ENCODE measurements around the gene CDH8.

Gene CDH8

GRCh38 chr16:61948414-61948813, 87.8 kb downstream of the CDH8 start:
- no peak for TF ChIP-seq CTCF (IDR thresholded peaks at IDR 0.05; ENCODE audit: control extremely low read depth, extremely low read depth, low read depth, missing control alignments)
- DNase-seq (ENCODE audit: extremely low spot score): no peak
- POLR2A ChIA-PET: no interaction called here
- CTCF ChIA-PET: interaction anchor here (0.9 kb wide), 1 partner anchor 12 kb away, joined by 3 read pairs; no protein-coding TSS in a partner anchor

DNA sequence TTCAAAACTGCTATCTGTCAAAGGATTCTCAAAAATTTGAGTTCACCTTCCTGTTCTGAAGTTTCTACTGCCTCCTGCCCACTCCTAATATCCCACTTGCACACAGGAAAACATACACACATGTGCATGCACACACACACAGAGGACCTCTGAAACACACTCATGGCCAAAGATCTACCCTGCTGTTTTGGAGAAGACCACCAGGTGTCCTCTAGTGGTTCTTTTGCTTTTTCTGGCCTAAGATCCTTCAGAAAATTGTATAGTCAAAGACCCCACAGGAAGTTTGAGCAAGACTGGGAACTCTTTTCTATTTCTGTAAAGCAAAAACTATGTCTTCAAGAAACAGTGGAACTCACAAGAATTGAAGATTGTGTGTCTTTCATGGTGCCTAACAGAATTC, 90.2 kb downstream of the CDH8 start:
- DNase-seq (ENCODE audit: extremely low spot score): no peak
- ChIA-PET POLR2A (no interaction called here), CTCF (interaction anchor here (1.2 kb wide), 1 partner anchor 10 kb away, joined by 5 read pairs; no protein-coding TSS in a partner anchor)
- no peak for TF ChIP-seq CTCF (IDR thresholded peaks at IDR 0.05; ENCODE audit: control extremely low read depth, extremely low read depth, low read depth, missing control alignments)

GRCh38 chr16:61945511-61945910, 90.7 kb downstream of the CDH8 start:
- TF ChIP-seq CTCF (IDR thresholded peaks at IDR 0.05; ENCODE audit: control extremely low read depth, extremely low read depth, low read depth, missing control alignments): no peak
- CTCF ChIA-PET: interaction anchor here (1.2 kb wide), 1 partner anchor 10 kb away, joined by 5 read pairs; no protein-coding TSS in a partner anchor
- POLR2A ChIA-PET: no interaction called here
- DNase-seq (ENCODE audit: extremely low spot score): no peak

- POLR2A ChIA-PET: no interaction called here
- no peak for DNase-seq (ENCODE audit: extremely low spot score)
- CTCF ChIA-PET: interaction anchor here (1.0 to 1.4 kb wide), 2 partner anchors 8 to 25 kb away, joined by 3 to 4 read pairs; no protein-coding TSS in a partner anchor
- TF ChIP-seq CTCF (IDR thresholded peaks at IDR 0.05; ENCODE audit: control extremely low read depth, extremely low read depth, low read depth, missing control alignments): no peak
Measured at GRCh38 chr16:61944004-61944403, 92.2 kb downstream of the CDH8 start.

DNA sequence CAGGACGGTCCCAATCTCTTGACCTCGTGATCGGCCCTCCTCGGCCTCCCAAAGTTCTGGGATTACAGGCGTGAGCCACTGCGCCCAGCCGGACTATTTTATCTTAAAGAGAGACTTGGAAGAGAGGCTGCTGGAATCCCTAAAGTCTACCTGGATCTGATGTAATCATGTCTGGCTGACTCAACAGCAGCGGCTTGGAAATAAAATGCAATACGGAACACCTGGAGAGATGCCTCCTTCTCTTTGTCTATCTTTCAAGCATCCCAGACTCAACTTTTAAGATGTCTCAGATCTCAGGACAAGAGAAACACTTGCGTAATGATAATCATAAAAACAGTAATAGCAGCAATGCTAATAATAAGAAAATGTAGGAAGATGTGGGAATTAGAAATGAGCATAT, 95.6 kb downstream of the CDH8 start:
- POLR2A ChIA-PET: no interaction called here
- TF ChIP-seq CTCF (IDR thresholded peaks at IDR 0.05; ENCODE audit: control extremely low read depth, extremely low read depth, low read depth, missing control alignments): no peak
- DNase-seq (ENCODE audit: extremely low spot score): no peak
- CTCF ChIA-PET: no interaction called here

- DNase-seq (ENCODE audit: extremely low spot score): no peak
- TF ChIP-seq CTCF (IDR thresholded peaks at IDR 0.05; ENCODE audit: control extremely low read depth, extremely low read depth, low read depth, missing control alignments): no peak
- ChIA-PET POLR2A (no interaction called here), CTCF (interaction anchor here (1.3 kb wide), 1 partner anchor 14 kb away, joined by 4 read pairs; no protein-coding TSS in a partner anchor)
Measured at GRCh38 chr16:61937646-61938045, 98.6 kb downstream of the CDH8 start.

- POLR2A ChIA-PET: no interaction called here
- no peak for TF ChIP-seq CTCF (IDR thresholded peaks at IDR 0.05; ENCODE audit: control extremely low read depth, extremely low read depth, low read depth, missing control alignments)
- DNase-seq (ENCODE audit: extremely low spot score): no peak
- CTCF ChIA-PET: interaction anchor here (1.7 kb wide), 1 partner anchor 9 kb away, joined by 5 read pairs; no protein-coding TSS in a partner anchor
Measured at GRCh38 chr16:61936522-61936921, 99.7 kb downstream of the CDH8 start.

All from GM10248 (cell line).